ENCODE measurements around the gene GPRC5D. TPM values are rescaled to one million over a fixed set of nuclear protein-coding genes. Genes with fewer than 3 reads are reported as not detected.

The GPRC5D gene
- total and polyA plus RNA-seq, 2 donors: 0.05 TPM; not detected in 1

DNA sequence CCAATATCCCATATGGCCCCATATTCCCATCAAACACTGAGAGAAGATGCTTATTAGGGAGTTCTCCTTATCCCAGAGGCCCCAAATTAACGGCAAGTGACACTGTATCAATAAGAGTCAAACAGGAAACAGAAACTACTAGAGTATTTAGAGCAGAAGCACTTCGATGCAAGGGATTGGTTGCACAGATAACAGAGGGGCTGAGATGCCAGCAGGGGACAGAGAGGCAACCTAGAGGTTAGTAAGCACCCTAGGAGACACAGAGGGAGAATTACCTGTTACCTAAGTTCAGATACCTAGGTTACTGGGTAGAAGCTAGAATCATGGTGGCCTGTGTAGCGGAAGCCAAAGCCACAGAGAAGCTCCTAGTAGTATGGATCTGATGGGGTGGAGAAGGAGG, 45.2 kb upstream of the GPRC5D start:
- 62% methylated on average over 3 of the region's 3 CpGs for WGBS
- Histone ChIP-seq H3K27me3 (ENCODE audit: control insufficient read depth in 2 of 2, insufficient read depth in 1 of 2, low read length in 1 of 2) (peaks cover 0 to 20% of the 10 kb centered on the region in 2 donors), H3K27ac (ENCODE audit: low read depth in 1 of 2, low read length in 1 of 2) (no peak overlapping the region), H3K36me3 (ENCODE audit: control insufficient read depth in 2 of 2, insufficient read depth in 2 of 2, low read length in 1 of 2) (no peaks in the 10 kb centered on the region), H3K4me3 (ENCODE audit: low read length in 2 of 2) (no peak overlapping the region), H3K4me1 (ENCODE audit: control insufficient read depth in 2 of 2, insufficient read depth in 2 of 2, low read length in 2 of 2) (peaks cover 12 to 17% of the 10 kb centered on the region in 2 donors), H3K9me3 (ENCODE audit: control insufficient read depth in 2 of 2, insufficient read depth in 1 of 2, low read length in 1 of 2) (peaks cover 0 to 4% of the 10 kb centered on the region in 2 donors)
- DNase-seq (ENCODE audit: low read depth in 6 of 9, low spot score in 9 of 9): no peak

DNA sequence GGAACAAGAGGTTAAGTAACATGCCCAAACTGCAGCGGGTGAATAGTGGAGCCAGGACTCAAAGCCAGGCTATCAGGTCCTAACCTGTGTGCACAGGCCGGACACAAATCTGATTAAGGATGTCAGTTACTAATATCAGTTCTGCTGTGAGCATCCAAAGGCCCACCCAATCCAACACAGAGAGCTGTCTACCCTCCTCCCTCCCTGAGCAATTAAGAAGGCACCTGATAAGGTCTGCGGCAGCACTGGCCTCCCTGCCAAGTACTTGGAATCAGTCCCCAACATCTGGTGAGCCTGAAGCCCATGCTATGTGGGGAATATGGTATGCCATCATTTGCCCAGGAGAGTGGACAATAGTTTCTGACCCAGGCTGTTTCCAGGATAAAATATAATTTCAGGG, 44.2 kb upstream of the GPRC5D start:
- Histone ChIP-seq H3K4me3 (ENCODE audit: low read length in 2 of 2) (no peak overlapping the region), H3K4me1 (ENCODE audit: control insufficient read depth in 2 of 2, insufficient read depth in 2 of 2, low read length in 2 of 2) (peaks cover 7 to 12% of the 10 kb centered on the region in 2 donors), H3K36me3 (ENCODE audit: control insufficient read depth in 2 of 2, insufficient read depth in 2 of 2, low read length in 1 of 2) (no peaks in the 10 kb centered on the region), H3K27me3 (ENCODE audit: control insufficient read depth in 2 of 2, insufficient read depth in 1 of 2, low read length in 1 of 2) (peaks cover 0 to 10% of the 10 kb centered on the region in 2 donors), H3K27ac (ENCODE audit: low read depth in 1 of 2, low read length in 1 of 2) (no peak overlapping the region), H3K9me3 (ENCODE audit: control insufficient read depth in 2 of 2, insufficient read depth in 1 of 2, low read length in 1 of 2) (no peaks in the 10 kb centered on the region)
- WGBS: 93% methylated on average over 3 of the region's 3 CpGs
- no peak for DNase-seq (ENCODE audit: low read depth in 6 of 9, low spot score in 9 of 9)

DNA sequence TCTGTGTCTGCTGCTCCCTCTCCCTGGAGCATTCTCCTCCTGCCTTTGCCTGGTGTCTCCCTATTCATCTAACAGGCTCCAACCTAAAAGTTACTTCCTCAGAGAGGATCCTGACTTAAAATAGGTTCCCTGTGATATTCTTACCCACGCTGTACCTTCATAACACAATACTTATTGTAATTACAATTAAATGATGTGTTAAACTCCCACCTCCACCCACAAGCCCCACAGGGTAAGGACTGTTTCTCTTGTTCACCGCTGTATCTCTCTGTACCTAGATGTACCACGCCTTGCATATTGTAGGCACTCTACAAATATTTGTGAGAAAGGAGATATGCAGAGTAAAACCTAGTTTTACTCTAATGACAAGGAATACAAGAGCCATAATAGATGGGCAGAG, 43.1 kb upstream of the GPRC5D start:
- H3K27ac ChIP-seq (ENCODE audit: low read depth in 1 of 2, low read length in 1 of 2): no peak overlapping the region
- peaks cover 0 to 2% of the 10 kb centered on the region in 2 donors for H3K27me3 ChIP-seq (ENCODE audit: control insufficient read depth in 2 of 2, insufficient read depth in 1 of 2, low read length in 1 of 2)
- H3K4me3 ChIP-seq (ENCODE audit: low read length in 2 of 2): no peak overlapping the region
- H3K9me3 ChIP-seq (ENCODE audit: control insufficient read depth in 2 of 2, insufficient read depth in 1 of 2, low read length in 1 of 2): no peaks in the 10 kb centered on the region
- no peaks in the 10 kb centered on the region for H3K36me3 ChIP-seq (ENCODE audit: control insufficient read depth in 2 of 2, insufficient read depth in 2 of 2, low read length in 1 of 2)
- 98% methylated on average over 3 of the region's 3 CpGs for whole genome bisulfite sequencing
- H3K4me1 ChIP-seq (ENCODE audit: control insufficient read depth in 2 of 2, insufficient read depth in 2 of 2, low read length in 2 of 2): peaks cover 7% of the 10 kb centered on the region in 2 donors
- no peak for DNase-seq (ENCODE audit: low read depth in 6 of 9, low spot score in 9 of 9)

- no peaks in the 10 kb centered on the region for H3K27me3 ChIP-seq (ENCODE audit: control insufficient read depth in 2 of 2, insufficient read depth in 1 of 2, low read length in 1 of 2)
- H3K9me3 ChIP-seq (ENCODE audit: control insufficient read depth in 2 of 2, insufficient read depth in 1 of 2, low read length in 1 of 2): no peaks in the 10 kb centered on the region
- no peaks in the 10 kb centered on the region for H3K4me1 ChIP-seq (ENCODE audit: control insufficient read depth in 2 of 2, insufficient read depth in 2 of 2, low read length in 2 of 2)
- H3K4me3 ChIP-seq (ENCODE audit: low read length in 2 of 2): no peak overlapping the region
- 95% methylated on average over 4 of the region's 4 CpGs for WGBS
- peaks cover 4 to 6% of the 10 kb centered on the region in 2 donors for H3K36me3 ChIP-seq (ENCODE audit: control insufficient read depth in 2 of 2, insufficient read depth in 2 of 2, low read length in 1 of 2)
- no peak overlapping the region for H3K27ac ChIP-seq (ENCODE audit: low read depth in 1 of 2, low read length in 1 of 2)
- no peak for DNase-seq (ENCODE audit: low read depth in 6 of 9, low spot score in 9 of 9)
Observed at GRCh38 chr12:12993367-12993766, 41.4 kb upstream of the GPRC5D start.

- Histone ChIP-seq H3K9me3 (ENCODE audit: control insufficient read depth in 2 of 2, insufficient read depth in 1 of 2, low read length in 1 of 2) (no peaks in the 10 kb centered on the region), H3K36me3 (ENCODE audit: control insufficient read depth in 2 of 2, insufficient read depth in 2 of 2, low read length in 1 of 2) (peaks cover 4 to 6% of the 10 kb centered on the region in 2 donors), H3K4me1 (ENCODE audit: control insufficient read depth in 2 of 2, insufficient read depth in 2 of 2, low read length in 2 of 2) (no peaks in the 10 kb centered on the region), H3K27me3 (ENCODE audit: control insufficient read depth in 2 of 2, insufficient read depth in 1 of 2, low read length in 1 of 2) (no peaks in the 10 kb centered on the region), H3K4me3 (ENCODE audit: low read length in 2 of 2) (no peak overlapping the region), H3K27ac (ENCODE audit: low read depth in 1 of 2, low read length in 1 of 2) (peak overlapping the region; percentile 42 to 53)
- DNase-seq (ENCODE audit: low read depth in 6 of 9, low spot score in 9 of 9): no peak
- WGBS: 42% methylated on average over 8 of the region's 8 CpGs
Observed at GRCh38 chr12:12992418-12993130, 40.6 kb upstream of the GPRC5D start.

DNA sequence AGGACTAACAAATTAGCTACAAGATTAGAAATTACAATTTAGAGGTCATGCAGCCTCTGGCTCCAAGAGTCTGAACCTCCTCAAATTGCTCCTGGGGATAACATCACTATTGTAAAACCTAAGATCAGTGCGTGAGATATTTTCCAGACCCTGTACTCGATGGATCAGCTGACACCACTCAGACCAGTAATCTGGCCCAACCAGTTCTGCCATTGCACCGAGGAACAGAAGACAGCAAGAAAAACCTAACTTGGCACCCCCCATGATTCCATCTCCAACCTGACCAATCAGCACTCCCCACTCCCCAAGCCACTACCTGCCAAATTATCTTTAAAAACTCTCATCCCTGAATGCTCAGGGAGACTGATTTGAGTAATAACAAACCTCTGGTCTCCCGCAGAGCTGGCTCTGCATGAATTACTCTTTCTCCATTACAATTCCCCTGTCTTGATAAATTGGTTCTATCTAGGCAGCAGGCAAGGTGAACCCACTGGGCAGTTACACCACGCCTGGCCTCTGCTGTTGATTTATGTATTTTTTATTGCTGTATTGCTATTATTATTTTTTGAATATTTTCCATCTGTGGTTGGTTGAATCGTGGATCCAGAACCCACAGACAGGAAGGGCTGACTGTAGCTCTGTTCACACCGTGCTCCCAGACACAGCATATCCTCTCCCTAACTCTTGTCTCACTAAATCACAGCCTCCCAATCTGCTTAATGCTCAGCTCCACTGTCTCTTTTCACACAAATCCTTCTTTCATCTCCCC, 38.9 kb upstream of the GPRC5D start:
- Histone ChIP-seq H3K4me1 (ENCODE audit: control insufficient read depth in 2 of 2, insufficient read depth in 2 of 2, low read length in 2 of 2) (no peaks in the 10 kb centered on the region), H3K9me3 (ENCODE audit: control insufficient read depth in 2 of 2, insufficient read depth in 1 of 2, low read length in 1 of 2) (no peaks in the 10 kb centered on the region), H3K36me3 (ENCODE audit: control insufficient read depth in 2 of 2, insufficient read depth in 2 of 2, low read length in 1 of 2) (peaks cover 4 to 11% of the 10 kb centered on the region in 2 donors), H3K27ac (ENCODE audit: low read depth in 1 of 2, low read length in 1 of 2) (no peak overlapping the region), H3K27me3 (ENCODE audit: control insufficient read depth in 2 of 2, insufficient read depth in 1 of 2, low read length in 1 of 2) (no peaks in the 10 kb centered on the region), H3K4me3 (ENCODE audit: low read length in 2 of 2) (no peak overlapping the region)
- no peak for DNase-seq (ENCODE audit: low read depth in 6 of 9, low spot score in 9 of 9)
- WGBS: 81% methylated on average over 7 of the region's 7 CpGs

GRCh38 chr12:12987421-12987820, 35.5 kb upstream of the GPRC5D start:
- Histone ChIP-seq H3K27ac (ENCODE audit: low read depth in 1 of 2, low read length in 1 of 2) (no peak overlapping the region), H3K27me3 (ENCODE audit: control insufficient read depth in 2 of 2, insufficient read depth in 1 of 2, low read length in 1 of 2) (no peaks in the 10 kb centered on the region), H3K4me3 (ENCODE audit: low read length in 2 of 2) (no peak overlapping the region), H3K4me1 (ENCODE audit: control insufficient read depth in 2 of 2, insufficient read depth in 2 of 2, low read length in 2 of 2) (no peaks in the 10 kb centered on the region), H3K9me3 (ENCODE audit: control insufficient read depth in 2 of 2, insufficient read depth in 1 of 2, low read length in 1 of 2) (no peaks in the 10 kb centered on the region), H3K36me3 (ENCODE audit: control insufficient read depth in 2 of 2, insufficient read depth in 2 of 2, low read length in 1 of 2) (peaks cover 4 to 11% of the 10 kb centered on the region in 2 donors)
- DNase-seq (ENCODE audit: low read depth in 6 of 9, low spot score in 9 of 9): no peak
- WGBS: 91% methylated on average over 5 of the region's 5 CpGs

- Histone ChIP-seq H3K27me3 (ENCODE audit: control insufficient read depth in 2 of 2, insufficient read depth in 1 of 2, low read length in 1 of 2) (no peaks in the 10 kb centered on the region), H3K9me3 (ENCODE audit: control insufficient read depth in 2 of 2, insufficient read depth in 1 of 2, low read length in 1 of 2) (no peaks in the 10 kb centered on the region), H3K4me1 (ENCODE audit: control insufficient read depth in 2 of 2, insufficient read depth in 2 of 2, low read length in 2 of 2) (no peaks in the 10 kb centered on the region), H3K36me3 (ENCODE audit: control insufficient read depth in 2 of 2, insufficient read depth in 2 of 2, low read length in 1 of 2) (peaks cover 4 to 11% of the 10 kb centered on the region in 2 donors), H3K27ac (ENCODE audit: low read depth in 1 of 2, low read length in 1 of 2) (no peak overlapping the region), H3K4me3 (ENCODE audit: low read length in 2 of 2) (no peak overlapping the region)
- no peak for DNase-seq (ENCODE audit: low read depth in 6 of 9, low spot score in 9 of 9)
- WGBS: 96% methylated on average over 10 of the region's 10 CpGs
Observed at GRCh38 chr12:12986775-12987331, 34.9 kb upstream of the GPRC5D start.

- H3K27me3 ChIP-seq (ENCODE audit: control insufficient read depth in 2 of 2, insufficient read depth in 1 of 2, low read length in 1 of 2): no peaks in the 10 kb centered on the region
- H3K36me3 ChIP-seq (ENCODE audit: control insufficient read depth in 2 of 2, insufficient read depth in 2 of 2, low read length in 1 of 2): peaks cover 4 to 11% of the 10 kb centered on the region in 2 donors
- H3K27ac ChIP-seq (ENCODE audit: low read depth in 1 of 2, low read length in 1 of 2): no peak overlapping the region
- 95% methylated on average over 4 of the region's 4 CpGs for WGBS
- no peak for DNase-seq (ENCODE audit: low read depth in 6 of 9, low spot score in 9 of 9)
- no peaks in the 10 kb centered on the region for H3K9me3 ChIP-seq (ENCODE audit: control insufficient read depth in 2 of 2, insufficient read depth in 1 of 2, low read length in 1 of 2)
- H3K4me3 ChIP-seq (ENCODE audit: low read length in 2 of 2): no peak overlapping the region
- H3K4me1 ChIP-seq (ENCODE audit: control insufficient read depth in 2 of 2, insufficient read depth in 2 of 2, low read length in 2 of 2): no peaks in the 10 kb centered on the region
Observed at GRCh38 chr12:12985817-12986408, 33.9 kb upstream of the GPRC5D start.
